MM.1S (cell line): ENCODE measurements around the gene CD93.

ENCODE experiments used
- DNase-seq: peaks from one replicate; pipeline ENCODE4 v3.0.0-alpha.2; 2015
- H2AFZ ChIP-seq: fragments of 300-600 bp; sonication (generic); 2 replicates; pipeline ENCODE4 v1.6.0; 2016; ENCODE audit warnings: antibody characterized with exemption, low read length
- H3F3A ChIP-seq: fragments of 300-600 bp; sonication (generic); 2 replicates; pipeline ENCODE4 v1.6.1; 2016; ENCODE audit warnings: mild to moderate bottlenecking, antibody characterized with exemption, low read length, moderate library complexity, mixed read lengths; ENCODE audit not compliant: insufficient read depth
- H3K27ac ChIP-seq: fragments of 300-600 bp; sonication (generic); 2 replicates; pipeline ENCODE4 v1.5.1; 2016; ENCODE audit warnings: mild to moderate bottlenecking, low read length
- H3K27me3 ChIP-seq: fragments of 300-600 bp; sonication (generic); replicated peaks from 2 replicates; pipeline ENCODE4 v1.6.0; 2016; ENCODE audit warnings: low read length; ENCODE audit not compliant: insufficient read depth
- H3K36me3 ChIP-seq: fragments of 300-600 bp; sonication (generic); replicated peaks from 2 replicates; pipeline ENCODE4 v1.6.1; 2016; ENCODE audit warnings: mild to moderate bottlenecking, low read length, mixed read lengths; ENCODE audit not compliant: insufficient read depth
- H3K4me1 ChIP-seq: fragments of 300-600 bp; sonication (generic); 2 replicates; pipeline ENCODE4 v1.6.1; 2016; ENCODE audit warnings: low read length, mixed read lengths
- H3K4me2 ChIP-seq: fragments of 300-600 bp; sonication (generic); 2 replicates; pipeline ENCODE4 v1.6.0; 2016; ENCODE audit warnings: low read depth, low read length
- H3K4me3 ChIP-seq: fragments of 300-600 bp; sonication (generic); 2 replicates; pipeline ENCODE4 v1.5.1; 2016; ENCODE audit warnings: low read length, mixed read lengths
- H3K79me2 ChIP-seq: fragments of 300-600 bp; sonication (generic); 2 replicates; pipeline ENCODE4 v1.6.1; 2016; ENCODE audit warnings: mixed run types, low read length, mixed read lengths
- H3K9ac ChIP-seq: fragments of 300-600 bp; sonication (generic); 2 replicates; pipeline ENCODE4 v1.6.1; 2016; ENCODE audit warnings: low read length, mixed read lengths
- H3K9me2 ChIP-seq: fragments of 300-600 bp; sonication (generic); replicated peaks from 2 replicates; pipeline ENCODE4 v1.6.1; 2016; ENCODE audit warnings: mild to moderate bottlenecking, low read length, mixed read lengths; ENCODE audit not compliant: insufficient read depth
- H3K9me3 ChIP-seq: fragments of 300-600 bp; sonication (generic); replicated peaks from 2 replicates; pipeline ENCODE4 v1.6.1; 2016; ENCODE audit warnings: mild to moderate bottlenecking, low read length, mixed read lengths; ENCODE audit not compliant: insufficient read depth
- H4K20me1 ChIP-seq: fragments of 300-600 bp; sonication (generic); 2 replicates; pipeline ENCODE4 v1.6.1; 2016; ENCODE audit warnings: mild to moderate bottlenecking, low read length, moderate library complexity, mixed read lengths; ENCODE audit not compliant: insufficient read depth
- EZH2 ChIP-seq: fragments of 300-600 bp; sonication (generic); optimal IDR thresholded peaks from 2 replicates; pipeline ENCODE3; 2017; ENCODE audit warnings: low read depth, mild to moderate bottlenecking, antibody characterized with exemption, low read length, mixed read lengths
- EZH2phosphoT487 ChIP-seq: fragments of 300-600 bp; sonication (generic); IDR thresholded peaks from 2 replicates; pipeline ENCODE4 v1.6.1; 2018; ENCODE audit warnings: antibody characterized with exemption, low read length
- TF ChIP-seq, protein P1 (sequence below): fragments of 300-600 bp; sonication (generic); IDR thresholded peaks from 2 replicates; pipeline ENCODE4 v1.5.1; 2016; ENCODE audit warnings: antibody characterized with exemption, low read length, mixed read lengths

Gene CD93

DNA sequence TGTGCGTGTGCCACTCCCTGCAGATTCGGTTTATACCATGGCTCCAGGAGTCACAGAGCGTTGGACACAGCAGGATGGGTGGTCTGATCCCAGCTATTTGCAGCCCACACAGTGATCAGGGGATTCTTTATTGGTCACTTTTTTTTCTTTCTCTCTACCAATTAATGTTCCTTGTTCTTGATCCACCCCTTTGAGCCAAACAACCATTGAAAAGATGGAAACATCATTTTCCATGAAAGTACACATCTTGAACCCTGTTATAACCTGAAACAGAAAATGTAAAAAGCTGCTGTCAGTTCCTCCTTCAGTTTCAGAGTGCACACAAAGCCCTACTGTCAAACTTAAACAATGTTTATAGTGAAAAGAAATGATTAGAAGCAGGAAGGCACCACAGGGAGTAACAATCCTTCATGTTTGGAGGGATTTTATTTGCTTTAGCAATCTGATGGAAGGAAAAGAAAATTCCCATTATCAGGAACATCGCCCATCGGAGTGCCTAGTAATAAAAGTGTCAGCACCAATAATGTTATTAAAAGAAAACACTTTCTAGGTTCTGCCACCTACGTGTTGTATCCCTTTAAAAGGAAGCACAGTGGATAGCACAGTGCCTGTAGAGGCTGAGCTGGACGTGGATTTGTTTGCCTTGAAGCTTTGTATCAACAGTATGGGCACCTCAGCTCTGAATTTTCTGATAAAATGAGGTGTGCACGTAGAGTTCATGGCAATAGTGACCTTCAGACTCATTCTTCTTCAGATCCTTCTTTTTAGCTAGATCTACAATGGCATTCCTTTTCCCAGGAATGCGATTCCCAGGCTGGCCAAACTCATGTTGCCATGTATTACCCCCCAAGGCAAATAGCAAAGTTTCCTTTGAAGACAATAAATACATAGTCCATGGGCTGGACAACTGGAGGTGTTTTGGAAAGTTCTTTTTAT, 20.6 kb downstream of the CD93 start:
- Histone ChIP-seq H4K20me1 (no peaks in the 10 kb centered on the region), H3K27me3 (no peaks in the 10 kb centered on the region), H2AFZ (no peak overlapping the region), H3K9me2 (no peaks in the 10 kb centered on the region), H3K9me3 (no peaks in the 10 kb centered on the region), H3K36me3 (no peaks in the 10 kb centered on the region), H3K4me2 (no peak overlapping the region), H3K4me1 (no peaks in the 10 kb centered on the region), H3K79me2 (no peaks in the 10 kb centered on the region), H3F3A (no peaks in the 10 kb centered on the region), H3K4me3 (no peak overlapping the region), H3K27ac (no peak overlapping the region), H3K9ac (no peak overlapping the region)
- TF ChIP-seq, protein P1, sequence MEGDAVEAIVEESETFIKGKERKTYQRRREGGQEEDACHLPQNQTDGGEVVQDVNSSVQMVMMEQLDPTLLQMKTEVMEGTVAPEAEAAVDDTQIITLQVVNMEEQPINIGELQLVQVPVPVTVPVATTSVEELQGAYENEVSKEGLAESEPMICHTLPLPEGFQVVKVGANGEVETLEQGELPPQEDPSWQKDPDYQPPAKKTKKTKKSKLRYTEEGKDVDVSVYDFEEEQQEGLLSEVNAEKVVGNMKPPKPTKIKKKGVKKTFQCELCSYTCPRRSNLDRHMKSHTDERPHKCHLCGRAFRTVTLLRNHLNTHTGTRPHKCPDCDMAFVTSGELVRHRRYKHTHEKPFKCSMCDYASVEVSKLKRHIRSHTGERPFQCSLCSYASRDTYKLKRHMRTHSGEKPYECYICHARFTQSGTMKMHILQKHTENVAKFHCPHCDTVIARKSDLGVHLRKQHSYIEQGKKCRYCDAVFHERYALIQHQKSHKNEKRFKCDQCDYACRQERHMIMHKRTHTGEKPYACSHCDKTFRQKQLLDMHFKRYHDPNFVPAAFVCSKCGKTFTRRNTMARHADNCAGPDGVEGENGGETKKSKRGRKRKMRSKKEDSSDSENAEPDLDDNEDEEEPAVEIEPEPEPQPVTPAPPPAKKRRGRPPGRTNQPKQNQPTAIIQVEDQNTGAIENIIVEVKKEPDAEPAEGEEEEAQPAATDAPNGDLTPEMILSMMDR = no peak
- no peak for TF ChIP-seq EZH2phosphoT487
- no peak for TF ChIP-seq EZH2
- no peak for DNase-seq

DNA sequence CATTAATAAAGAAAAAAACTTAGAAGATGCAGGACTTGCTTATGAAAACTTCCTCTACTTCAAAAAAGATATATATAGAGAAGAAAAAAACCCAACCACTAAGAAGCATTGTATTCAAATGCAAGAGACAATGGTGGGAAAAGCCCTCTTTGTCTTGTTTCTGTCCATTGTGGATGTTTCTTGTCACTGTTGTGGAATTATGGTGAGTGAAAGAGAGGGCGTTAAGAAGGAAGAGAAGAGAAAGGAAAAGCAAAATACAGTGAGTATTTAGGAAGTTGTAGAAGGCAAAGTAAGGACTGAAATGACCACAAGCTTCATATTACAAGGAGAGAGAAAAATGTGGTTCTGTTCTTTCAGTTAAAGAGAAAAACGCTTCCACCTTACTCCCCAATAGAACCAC, 22.5 kb downstream of the CD93 start:
- Histone ChIP-seq H3K79me2 (no peaks in the 10 kb centered on the region), H3K27me3 (no peaks in the 10 kb centered on the region), H3K4me2 (no peak overlapping the region), H3K27ac (no peak overlapping the region), H3K4me3 (no peak overlapping the region), H3F3A (no peaks in the 10 kb centered on the region), H3K4me1 (no peaks in the 10 kb centered on the region), H3K36me3 (no peaks in the 10 kb centered on the region), H4K20me1 (no peaks in the 10 kb centered on the region), H3K9me3 (no peaks in the 10 kb centered on the region), H3K9me2 (no peaks in the 10 kb centered on the region), H2AFZ (no peak overlapping the region), H3K9ac (no peak overlapping the region)
- DNase-seq = no peak
- TF ChIP-seq EZH2 = no peak
- TF ChIP-seq, protein P1 = no peak
- no peak for TF ChIP-seq EZH2phosphoT487

DNA sequence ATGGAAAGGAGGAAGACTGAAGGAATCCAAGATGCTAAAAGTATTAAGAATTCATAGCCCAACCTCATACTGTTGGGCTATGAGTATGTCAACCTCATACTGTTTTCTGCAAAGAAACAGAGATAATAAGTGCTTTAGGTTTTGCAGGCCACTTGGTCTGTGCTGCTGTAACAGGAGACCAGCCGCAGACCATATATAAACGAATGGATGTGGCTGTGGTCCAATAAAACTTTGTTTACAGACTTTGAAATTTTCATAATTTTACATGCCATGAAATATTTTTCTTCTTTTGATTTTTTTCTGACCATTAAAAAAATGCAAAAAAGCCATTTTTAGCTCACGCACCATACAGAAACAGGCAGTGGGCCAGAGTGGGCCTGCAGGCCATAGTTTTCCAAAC, 23.0 kb downstream of the CD93 start:
- no peak overlapping the region for H3K27ac ChIP-seq

More for the DNA sequence above, 23.0 kb downstream of the CD93 start:
- Histone ChIP-seq H3K9me3 (no peaks in the 10 kb centered on the region), H3K9me2 (no peaks in the 10 kb centered on the region), H3K4me2 (no peak overlapping the region), H2AFZ (no peak overlapping the region), H3K36me3 (no peaks in the 10 kb centered on the region), H3K4me3 (no peak overlapping the region), H4K20me1 (no peaks in the 10 kb centered on the region), H3K79me2 (no peaks in the 10 kb centered on the region), H3K9ac (no peak overlapping the region), H3K27me3 (no peaks in the 10 kb centered on the region), H3F3A (no peaks in the 10 kb centered on the region), H3K4me1 (no peaks in the 10 kb centered on the region)
- no peak for DNase-seq
- TF ChIP-seq, protein P1 = no peak
- TF ChIP-seq EZH2phosphoT487 (no peak), EZH2 (no peak)
